ENCODE results near the gene TMEM82.

DNA sequence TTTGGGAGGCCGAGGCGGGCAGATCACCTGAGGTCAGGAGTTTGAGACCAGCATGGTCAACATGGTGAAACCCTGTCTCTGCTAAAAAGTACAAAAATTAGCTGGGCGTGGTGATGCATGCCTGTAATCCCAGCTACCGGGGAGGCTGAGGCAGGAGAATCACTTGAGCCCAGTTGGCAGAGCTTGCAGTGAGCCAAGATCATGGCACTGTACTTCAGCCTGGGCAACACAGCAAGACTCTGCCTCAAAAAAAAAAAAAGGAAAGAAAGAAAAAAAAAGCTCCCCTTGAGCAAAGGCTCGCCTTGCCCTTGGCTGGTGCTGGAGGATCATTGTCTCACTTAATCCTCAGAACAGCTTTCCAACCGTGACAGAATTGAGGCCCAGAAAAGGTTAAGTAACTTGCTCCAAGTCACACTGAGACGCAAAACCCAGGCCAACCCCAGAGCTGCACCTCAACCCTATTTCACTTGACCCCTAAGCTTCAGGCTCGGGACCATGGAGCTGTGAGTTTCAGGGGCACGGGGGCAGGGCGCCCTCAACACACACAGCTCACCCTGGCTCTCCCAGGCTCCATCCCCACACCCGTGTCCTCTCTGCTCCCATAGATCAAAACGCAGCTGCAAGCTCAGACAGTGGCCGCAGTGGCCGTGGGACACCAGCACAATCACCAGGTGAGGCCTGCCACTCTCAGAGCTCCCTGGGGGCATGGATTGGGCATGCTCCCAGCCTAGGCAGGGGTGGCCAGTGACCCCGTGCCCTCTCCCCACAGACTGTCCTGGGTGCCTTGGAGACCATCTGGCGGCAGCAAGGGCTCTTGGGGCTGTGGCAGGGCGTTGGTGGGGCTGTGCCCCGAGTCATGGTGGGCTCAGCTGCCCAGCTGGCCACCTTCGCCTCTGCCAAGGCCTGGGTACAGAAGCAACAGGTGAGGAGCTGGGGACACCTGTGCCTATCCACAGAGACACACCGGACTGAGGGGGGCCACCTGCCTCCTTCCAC is 4.7 kb upstream of the TMEM82 start:
- TF ChIP-seq, protein P1, sequence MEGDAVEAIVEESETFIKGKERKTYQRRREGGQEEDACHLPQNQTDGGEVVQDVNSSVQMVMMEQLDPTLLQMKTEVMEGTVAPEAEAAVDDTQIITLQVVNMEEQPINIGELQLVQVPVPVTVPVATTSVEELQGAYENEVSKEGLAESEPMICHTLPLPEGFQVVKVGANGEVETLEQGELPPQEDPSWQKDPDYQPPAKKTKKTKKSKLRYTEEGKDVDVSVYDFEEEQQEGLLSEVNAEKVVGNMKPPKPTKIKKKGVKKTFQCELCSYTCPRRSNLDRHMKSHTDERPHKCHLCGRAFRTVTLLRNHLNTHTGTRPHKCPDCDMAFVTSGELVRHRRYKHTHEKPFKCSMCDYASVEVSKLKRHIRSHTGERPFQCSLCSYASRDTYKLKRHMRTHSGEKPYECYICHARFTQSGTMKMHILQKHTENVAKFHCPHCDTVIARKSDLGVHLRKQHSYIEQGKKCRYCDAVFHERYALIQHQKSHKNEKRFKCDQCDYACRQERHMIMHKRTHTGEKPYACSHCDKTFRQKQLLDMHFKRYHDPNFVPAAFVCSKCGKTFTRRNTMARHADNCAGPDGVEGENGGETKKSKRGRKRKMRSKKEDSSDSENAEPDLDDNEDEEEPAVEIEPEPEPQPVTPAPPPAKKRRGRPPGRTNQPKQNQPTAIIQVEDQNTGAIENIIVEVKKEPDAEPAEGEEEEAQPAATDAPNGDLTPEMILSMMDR (IDR thresholded peaks at IDR 0.05), result no peak
- TF ChIP-seq POLR2A (IDR thresholded peaks at IDR 0.05), result no peak
